H1 (cell line): ENCODE data around the gene TP53RK. TPM values are rescaled to one million over a fixed set of nuclear protein-coding genes. Genes with fewer than 3 reads are reported as not detected.

Experiments used
- CHD1 ChIP-seq: IDR thresholded peaks from 2 replicates; pipeline ENCODE4 v1.6.1; 2012; ENCODE audit warnings: low read depth, low read length, improper control_type of control experiment
- CHD2 ChIP-seq: IDR thresholded peaks from 2 replicates; pipeline ENCODE4 v1.6.1; 2012; ENCODE audit warnings: low read length, improper control_type of control experiment
- JUND ChIP-seq: IDR thresholded peaks from 2 replicates; pipeline ENCODE4 v1.6.1; 2011; ENCODE audit warnings: mild to moderate bottlenecking, improper control_type of control experiment, low read length
- KDM4A ChIP-seq: IDR thresholded peaks from one replicate; pipeline ENCODE4 v1.7.1; 2012; ENCODE audit warnings: low read depth, mild to moderate bottlenecking, moderate library complexity, low read length, inconsistent platforms; ENCODE audit not compliant: severe bottlenecking
- POLR2AphosphoS5 ChIP-seq: IDR thresholded peaks from 2 replicates; pipeline ENCODE4 v1.6.1; 2011; ENCODE audit warnings: low read depth, low read length
- POU5F1 ChIP-seq: IDR thresholded peaks from 2 replicates; pipeline ENCODE4 v1.6.1; 2011; ENCODE audit warnings: low read depth, mild to moderate bottlenecking, low read length, moderate library complexity
- TAF1 ChIP-seq: IDR thresholded peaks from 2 replicates; pipeline ENCODE4 v1.6.1; 2011; ENCODE audit warnings: mild to moderate bottlenecking, low read depth, low read length
- TCF12 ChIP-seq: IDR thresholded peaks from 2 replicates; pipeline ENCODE4 v1.6.1; 2011; ENCODE audit warnings: low read depth, mild to moderate bottlenecking, low read length
- TEAD4 ChIP-seq: IDR thresholded peaks from 2 replicates; pipeline ENCODE4 v1.6.1; 2012; ENCODE audit warnings: low read depth, low read length, inconsistent platforms, mixed read lengths
- YY1 ChIP-seq: IDR thresholded peaks from 2 replicates; pipeline ENCODE4 v1.6.1; 2011; ENCODE audit warnings: low read depth, mild to moderate bottlenecking, low read length
- polyA plus RNA-seq, 7 experiments: library from polyadenylated mRNA; depleted of rRNA in 3 of 7; stranded (reverse) in 5 of 7; unstranded in 2 of 7; fragments of >200 nt in 5 of 7; fragments of 200-250 nt in 2 of 7; gene quantifications; 1 replicate in 5 of 7; 2 replicates in 1 of 7; 4 replicates in 1 of 7; pipeline versions ENCODE4 v1.2.1 to v1.2.3, GENCODE V29; 2011 to 2013; ENCODE audit warnings: missing spikeins in 2 of 7, mixed read lengths in 2 of 7
- total RNA-seq: library from RNA; stranded (reverse); fragmentation: NEBNext Ultra II Directional; extraction: Animal tissue kit (Norgen Biotek cat#: 25700); gene quantifications from 2 replicates; pipeline ENCODE4 v1.2.1, GENCODE V29; 2021
- TF ChIP-seq, protein P1 (sequence below): fragments of 300-600 bp; sonication (generic); IDR thresholded peaks from 2 replicates; pipeline ENCODE4 v1.7.1; 2012; ENCODE audit warnings: low read length, moderate library complexity, mild to moderate bottlenecking, inconsistent platforms; ENCODE audit not compliant: insufficient replicate concordance

The TP53RK gene
- total and polyA plus RNA-seq, 2 of the 8 experiments (the other 6 are each of a cell fraction or from before 2014, with no cell fraction given), result 8.5 to 16.3 TPM

DNA sequence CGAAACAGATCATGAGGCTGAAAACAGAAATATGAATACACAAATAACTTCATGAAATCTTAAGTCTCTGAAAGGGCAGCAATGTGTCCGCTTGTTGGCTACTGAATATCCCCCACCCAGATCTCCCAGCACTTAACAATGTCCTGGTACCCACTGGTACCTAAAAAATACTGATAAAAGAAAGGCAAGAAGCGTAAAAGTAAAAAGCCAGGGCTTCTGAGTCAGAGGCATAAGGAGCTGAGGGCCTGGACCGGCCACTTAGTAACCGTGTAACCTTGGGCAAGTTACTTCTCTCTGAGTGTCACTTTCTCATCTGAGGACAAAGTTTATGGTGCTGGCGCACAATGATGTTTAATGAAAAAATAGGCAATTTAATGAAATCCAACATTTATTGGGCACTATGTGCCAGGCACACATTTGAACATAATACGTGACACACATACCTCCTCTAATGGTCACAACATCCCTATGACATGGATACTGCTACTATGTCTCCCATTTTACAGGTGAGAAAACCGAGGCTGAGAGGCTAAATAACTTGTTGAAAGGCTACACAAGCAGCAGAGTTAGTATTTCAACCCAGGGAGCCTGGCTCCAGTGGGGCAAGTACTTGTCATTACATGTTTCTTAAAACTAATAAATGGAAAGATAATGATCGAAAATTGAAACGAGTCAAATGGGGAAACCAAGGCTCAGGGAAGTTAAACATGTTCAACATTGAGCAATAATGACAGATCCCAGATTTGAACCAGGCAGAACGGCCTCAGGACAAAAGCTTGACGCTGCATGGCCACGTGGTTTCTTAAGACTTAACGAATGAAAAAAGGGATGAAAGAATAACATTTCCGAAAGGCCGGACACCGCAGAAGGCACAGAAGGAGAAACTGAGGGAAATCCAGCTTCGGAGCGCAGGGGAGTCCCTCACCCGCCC is 828 bp downstream of the TP53RK start (continued):
- TF ChIP-seq, protein P1, sequence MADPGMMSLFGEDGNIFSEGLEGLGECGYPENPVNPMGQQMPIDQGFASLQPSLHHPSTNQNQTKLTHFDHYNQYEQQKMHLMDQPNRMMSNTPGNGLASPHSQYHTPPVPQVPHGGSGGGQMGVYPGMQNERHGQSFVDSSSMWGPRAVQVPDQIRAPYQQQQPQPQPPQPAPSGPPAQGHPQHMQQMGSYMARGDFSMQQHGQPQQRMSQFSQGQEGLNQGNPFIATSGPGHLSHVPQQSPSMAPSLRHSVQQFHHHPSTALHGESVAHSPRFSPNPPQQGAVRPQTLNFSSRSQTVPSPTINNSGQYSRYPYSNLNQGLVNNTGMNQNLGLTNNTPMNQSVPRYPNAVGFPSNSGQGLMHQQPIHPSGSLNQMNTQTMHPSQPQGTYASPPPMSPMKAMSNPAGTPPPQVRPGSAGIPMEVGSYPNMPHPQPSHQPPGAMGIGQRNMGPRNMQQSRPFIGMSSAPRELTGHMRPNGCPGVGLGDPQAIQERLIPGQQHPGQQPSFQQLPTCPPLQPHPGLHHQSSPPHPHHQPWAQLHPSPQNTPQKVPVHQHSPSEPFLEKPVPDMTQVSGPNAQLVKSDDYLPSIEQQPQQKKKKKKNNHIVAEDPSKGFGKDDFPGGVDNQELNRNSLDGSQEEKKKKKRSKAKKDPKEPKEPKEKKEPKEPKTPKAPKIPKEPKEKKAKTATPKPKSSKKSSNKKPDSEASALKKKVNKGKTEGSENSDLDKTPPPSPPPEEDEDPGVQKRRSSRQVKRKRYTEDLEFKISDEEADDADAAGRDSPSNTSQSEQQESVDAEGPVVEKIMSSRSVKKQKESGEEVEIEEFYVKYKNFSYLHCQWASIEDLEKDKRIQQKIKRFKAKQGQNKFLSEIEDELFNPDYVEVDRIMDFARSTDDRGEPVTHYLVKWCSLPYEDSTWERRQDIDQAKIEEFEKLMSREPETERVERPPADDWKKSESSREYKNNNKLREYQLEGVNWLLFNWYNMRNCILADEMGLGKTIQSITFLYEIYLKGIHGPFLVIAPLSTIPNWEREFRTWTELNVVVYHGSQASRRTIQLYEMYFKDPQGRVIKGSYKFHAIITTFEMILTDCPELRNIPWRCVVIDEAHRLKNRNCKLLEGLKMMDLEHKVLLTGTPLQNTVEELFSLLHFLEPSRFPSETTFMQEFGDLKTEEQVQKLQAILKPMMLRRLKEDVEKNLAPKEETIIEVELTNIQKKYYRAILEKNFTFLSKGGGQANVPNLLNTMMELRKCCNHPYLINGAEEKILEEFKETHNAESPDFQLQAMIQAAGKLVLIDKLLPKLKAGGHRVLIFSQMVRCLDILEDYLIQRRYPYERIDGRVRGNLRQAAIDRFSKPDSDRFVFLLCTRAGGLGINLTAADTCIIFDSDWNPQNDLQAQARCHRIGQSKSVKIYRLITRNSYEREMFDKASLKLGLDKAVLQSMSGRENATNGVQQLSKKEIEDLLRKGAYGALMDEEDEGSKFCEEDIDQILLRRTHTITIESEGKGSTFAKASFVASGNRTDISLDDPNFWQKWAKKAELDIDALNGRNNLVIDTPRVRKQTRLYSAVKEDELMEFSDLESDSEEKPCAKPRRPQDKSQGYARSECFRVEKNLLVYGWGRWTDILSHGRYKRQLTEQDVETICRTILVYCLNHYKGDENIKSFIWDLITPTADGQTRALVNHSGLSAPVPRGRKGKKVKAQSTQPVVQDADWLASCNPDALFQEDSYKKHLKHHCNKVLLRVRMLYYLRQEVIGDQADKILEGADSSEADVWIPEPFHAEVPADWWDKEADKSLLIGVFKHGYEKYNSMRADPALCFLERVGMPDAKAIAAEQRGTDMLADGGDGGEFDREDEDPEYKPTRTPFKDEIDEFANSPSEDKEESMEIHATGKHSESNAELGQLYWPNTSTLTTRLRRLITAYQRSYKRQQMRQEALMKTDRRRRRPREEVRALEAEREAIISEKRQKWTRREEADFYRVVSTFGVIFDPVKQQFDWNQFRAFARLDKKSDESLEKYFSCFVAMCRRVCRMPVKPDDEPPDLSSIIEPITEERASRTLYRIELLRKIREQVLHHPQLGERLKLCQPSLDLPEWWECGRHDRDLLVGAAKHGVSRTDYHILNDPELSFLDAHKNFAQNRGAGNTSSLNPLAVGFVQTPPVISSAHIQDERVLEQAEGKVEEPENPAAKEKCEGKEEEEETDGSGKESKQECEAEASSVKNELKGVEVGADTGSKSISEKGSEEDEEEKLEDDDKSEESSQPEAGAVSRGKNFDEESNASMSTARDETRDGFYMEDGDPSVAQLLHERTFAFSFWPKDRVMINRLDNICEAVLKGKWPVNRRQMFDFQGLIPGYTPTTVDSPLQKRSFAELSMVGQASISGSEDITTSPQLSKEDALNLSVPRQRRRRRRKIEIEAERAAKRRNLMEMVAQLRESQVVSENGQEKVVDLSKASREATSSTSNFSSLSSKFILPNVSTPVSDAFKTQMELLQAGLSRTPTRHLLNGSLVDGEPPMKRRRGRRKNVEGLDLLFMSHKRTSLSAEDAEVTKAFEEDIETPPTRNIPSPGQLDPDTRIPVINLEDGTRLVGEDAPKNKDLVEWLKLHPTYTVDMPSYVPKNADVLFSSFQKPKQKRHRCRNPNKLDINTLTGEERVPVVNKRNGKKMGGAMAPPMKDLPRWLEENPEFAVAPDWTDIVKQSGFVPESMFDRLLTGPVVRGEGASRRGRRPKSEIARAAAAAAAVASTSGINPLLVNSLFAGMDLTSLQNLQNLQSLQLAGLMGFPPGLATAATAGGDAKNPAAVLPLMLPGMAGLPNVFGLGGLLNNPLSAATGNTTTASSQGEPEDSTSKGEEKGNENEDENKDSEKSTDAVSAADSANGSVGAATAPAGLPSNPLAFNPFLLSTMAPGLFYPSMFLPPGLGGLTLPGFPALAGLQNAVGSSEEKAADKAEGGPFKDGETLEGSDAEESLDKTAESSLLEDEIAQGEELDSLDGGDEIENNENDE, result no peak
- no peak for TF ChIP-seq TCF12
- no peak for TF ChIP-seq TEAD4
- TF ChIP-seq JUND, result no peak
- no peak for TF ChIP-seq POU5F1
- TF ChIP-seq KDM4A, result no peak
- no peak for TF ChIP-seq YY1
- TF ChIP-seq CHD1, result no peak
- no peak for TF ChIP-seq POLR2AphosphoS5
- TF ChIP-seq TAF1, result no peak
- no peak for TF ChIP-seq CHD2
